ENCODE measurements around the gene RAC3. TPM values are rescaled to one million over a fixed set of nuclear protein-coding genes. Genes with fewer than 3 reads are reported as not detected.

RAC3 gene
- total RNA-seq, 4 donors from 2014 or later, result 1.8 to 2.5 (median 2.2) TPM

DNA sequence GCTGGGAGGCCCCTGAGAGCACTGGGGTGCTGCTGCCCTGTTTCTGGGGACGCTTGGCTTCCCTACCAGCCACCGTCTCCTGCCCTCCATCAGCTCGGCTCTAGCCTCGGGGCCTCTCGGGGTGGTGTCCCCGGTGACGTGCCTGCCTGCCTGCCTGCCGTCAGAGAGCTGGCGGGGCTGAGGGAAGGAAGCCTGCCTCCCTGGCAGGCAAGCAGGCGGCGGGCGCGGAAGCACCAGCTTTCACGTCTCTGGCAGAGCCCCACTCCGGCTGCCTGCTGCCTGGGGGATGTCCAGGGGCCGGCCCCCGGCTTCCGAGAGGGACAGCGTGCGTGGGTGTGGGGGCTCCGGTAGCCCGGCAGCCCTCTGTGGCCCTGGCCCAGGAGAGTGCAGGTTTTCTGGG, 18.1 kb upstream of the RAC3 start:
- Histone ChIP-seq H3K4me1 (peaks cover 0 to 17% (median 0%) of the 10 kb centered on the region in 4 donors), H3K27me3 (no peaks in the 10 kb centered on the region), H3K9me3 (no peaks in the 10 kb centered on the region), H3K4me3 (no peak overlapping the region), H3K36me3 (peaks cover 8 to 52% (median 31%) of the 10 kb centered on the region in 4 donors), H3K27ac (replicated peaks in 1 of 4) (no peak overlapping the region)
- WGBS, result 68% methylated on average over 17 of the region's 22 CpGs
- TF ChIP-seq EP300 (IDR thresholded peaks at IDR 0.05) (no peak), POLR2A (IDR thresholded peaks at IDR 0.05; ENCODE audit: low read depth) (no peak), POLR2AphosphoS5 (IDR thresholded peaks at IDR 0.05) (no peak)
- TF ChIP-seq, protein P1, sequence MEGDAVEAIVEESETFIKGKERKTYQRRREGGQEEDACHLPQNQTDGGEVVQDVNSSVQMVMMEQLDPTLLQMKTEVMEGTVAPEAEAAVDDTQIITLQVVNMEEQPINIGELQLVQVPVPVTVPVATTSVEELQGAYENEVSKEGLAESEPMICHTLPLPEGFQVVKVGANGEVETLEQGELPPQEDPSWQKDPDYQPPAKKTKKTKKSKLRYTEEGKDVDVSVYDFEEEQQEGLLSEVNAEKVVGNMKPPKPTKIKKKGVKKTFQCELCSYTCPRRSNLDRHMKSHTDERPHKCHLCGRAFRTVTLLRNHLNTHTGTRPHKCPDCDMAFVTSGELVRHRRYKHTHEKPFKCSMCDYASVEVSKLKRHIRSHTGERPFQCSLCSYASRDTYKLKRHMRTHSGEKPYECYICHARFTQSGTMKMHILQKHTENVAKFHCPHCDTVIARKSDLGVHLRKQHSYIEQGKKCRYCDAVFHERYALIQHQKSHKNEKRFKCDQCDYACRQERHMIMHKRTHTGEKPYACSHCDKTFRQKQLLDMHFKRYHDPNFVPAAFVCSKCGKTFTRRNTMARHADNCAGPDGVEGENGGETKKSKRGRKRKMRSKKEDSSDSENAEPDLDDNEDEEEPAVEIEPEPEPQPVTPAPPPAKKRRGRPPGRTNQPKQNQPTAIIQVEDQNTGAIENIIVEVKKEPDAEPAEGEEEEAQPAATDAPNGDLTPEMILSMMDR (IDR thresholded peaks at IDR 0.05), result no peak
- intact Hi-C loops (cut with DNase I), result no loop called here
- no peak for DNase-seq (ENCODE audit: extremely low spot score)

DNA sequence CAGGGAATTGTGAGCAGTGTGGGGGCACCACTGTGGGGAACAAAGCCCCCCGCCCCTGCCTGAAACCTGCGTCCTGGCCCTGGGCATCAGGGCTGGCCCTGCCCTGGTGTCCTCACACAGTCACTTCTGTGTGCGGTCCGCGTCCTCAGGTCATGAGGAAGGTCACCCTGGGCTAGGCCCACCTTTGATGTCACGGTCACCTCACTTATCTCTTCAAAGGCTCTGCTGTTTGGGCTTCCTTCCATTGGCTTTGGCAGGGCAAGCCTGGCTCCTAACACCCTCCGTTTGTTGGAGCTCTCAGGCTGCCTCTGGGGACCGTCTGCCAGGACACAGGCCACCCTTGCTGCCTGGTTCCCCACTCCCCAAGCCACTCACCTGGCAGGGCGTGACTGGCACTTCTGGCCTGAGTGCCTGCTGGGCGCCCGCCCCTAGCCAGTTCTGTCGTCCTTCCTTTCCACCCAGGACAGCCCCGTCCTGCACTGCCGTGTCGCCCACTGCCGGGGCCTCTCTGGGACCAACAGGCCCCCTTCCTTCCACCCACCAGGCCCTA, 17.6 kb upstream of the RAC3 start:
- Histone ChIP-seq H3K36me3 (peaks cover 8 to 55% (median 35%) of the 10 kb centered on the region in 4 donors), H3K27me3 (no peaks in the 10 kb centered on the region), H3K27ac (replicated peaks in 1 of 4) (no peak overlapping the region), H3K4me1 (peaks cover 0 to 12% (median 0%) of the 10 kb centered on the region in 4 donors), H3K4me3 (no peak overlapping the region), H3K9me3 (no peaks in the 10 kb centered on the region)
- no peak for TF ChIP-seq EP300 (IDR thresholded peaks at IDR 0.05)
- TF ChIP-seq POLR2A (IDR thresholded peaks at IDR 0.05; ENCODE audit: low read depth), result no peak
- TF ChIP-seq POLR2AphosphoS5 (IDR thresholded peaks at IDR 0.05), result no peak
- TF ChIP-seq, protein P1 (IDR thresholded peaks at IDR 0.05), result no peak
- 90% methylated on average over 15 of the region's 16 CpGs for WGBS
- no peak for DNase-seq (ENCODE audit: extremely low spot score)
- intact Hi-C loops (cut with DNase I), result no loop called here

DNA sequence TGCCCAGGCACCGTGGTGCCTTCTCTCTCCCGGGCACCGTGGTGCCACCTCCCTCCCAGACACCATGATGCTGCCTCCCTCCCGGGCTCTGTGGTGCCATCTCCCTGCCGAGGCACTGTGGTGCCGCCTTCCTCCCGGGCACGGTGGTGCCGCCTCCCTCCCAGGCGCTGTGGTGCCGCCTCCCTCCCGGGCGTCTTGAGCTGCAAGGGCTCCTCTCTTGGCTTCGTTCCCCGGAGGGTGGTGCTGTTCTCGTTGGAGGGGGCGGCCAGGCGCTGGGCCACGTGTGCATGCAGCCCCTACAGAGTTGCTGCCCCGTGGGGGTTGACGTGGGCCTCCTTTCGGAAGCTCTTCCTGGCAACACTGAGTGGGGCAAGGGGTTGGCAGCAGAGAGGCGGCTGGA, 17.0 kb upstream of the RAC3 start:
- H3K36me3 ChIP-seq, result peaks cover 5 to 52% (median 34%) of the 10 kb centered on the region in 4 donors
- no peak for DNase-seq (ENCODE audit: extremely low spot score)
- H3K27ac ChIP-seq (replicated peaks in 1 of 4), result no peak overlapping the region
- no peaks in the 10 kb centered on the region for H3K9me3 ChIP-seq
- peaks cover 0 to 9% (median under 1%) of the 10 kb centered on the region in 4 donors for H3K4me1 ChIP-seq
- intact Hi-C loops (cut with DNase I), result no loop called here
- no peak overlapping the region for H3K4me3 ChIP-seq
- H3K27me3 ChIP-seq, result no peaks in the 10 kb centered on the region
- no peak for TF ChIP-seq POLR2AphosphoS5 (IDR thresholded peaks at IDR 0.05)
- TF ChIP-seq, protein P1 (IDR thresholded peaks at IDR 0.05), result no peak
- TF ChIP-seq POLR2A (IDR thresholded peaks at IDR 0.05; ENCODE audit: low read depth), result no peak
- no peak for TF ChIP-seq EP300 (IDR thresholded peaks at IDR 0.05)
- 77% methylated on average over 15 of the region's 23 CpGs for WGBS

DNA sequence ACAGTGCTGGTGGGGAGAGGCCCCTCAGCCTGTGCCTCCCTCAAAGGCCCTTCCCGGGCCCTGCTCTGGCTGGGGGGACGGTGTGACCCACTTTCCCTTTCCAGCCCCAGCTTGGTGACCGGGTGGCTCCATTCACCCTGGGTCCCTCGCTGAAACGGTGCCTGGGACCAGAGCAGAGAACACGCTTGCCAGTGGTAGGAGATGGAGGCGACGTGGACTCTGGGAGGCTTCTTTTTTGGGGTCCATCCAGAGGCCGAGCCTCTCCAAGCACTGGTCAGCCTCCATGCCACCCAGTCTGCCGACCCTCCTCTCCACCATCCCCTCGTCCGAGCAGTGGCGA, 16.5 kb upstream of the RAC3 start:
- Histone ChIP-seq H3K9me3 (no peaks in the 10 kb centered on the region), H3K27ac (replicated peaks in 1 of 4) (no peak overlapping the region), H3K4me3 (no peak overlapping the region), H3K36me3 (peaks cover 3 to 48% (median 31%) of the 10 kb centered on the region in 4 donors), H3K4me1 (peaks cover under 1 to 12% (median 4%) of the 10 kb centered on the region in 4 donors), H3K27me3 (no peaks in the 10 kb centered on the region)
- 90% methylated on average over 9 of the region's 13 CpGs for WGBS
- no peak for DNase-seq (ENCODE audit: extremely low spot score)
- intact Hi-C loops (cut with DNase I), result no loop called here
- TF ChIP-seq, protein P1 (IDR thresholded peaks at IDR 0.05), result no peak
- TF ChIP-seq POLR2A (IDR thresholded peaks at IDR 0.05; ENCODE audit: low read depth), result no peak

All from esophagus muscularis mucosa (tissue), 4 donors.